ENCODE measurements around the gene CFAP126.
"Not testable (repeated sequence)": the region's sequence is repeated elsewhere in the genome, so short reads cannot be mapped to it uniquely, and the experiment has no call there.

Gene CFAP126

GRCh38 chr1:161402446-161402845, 34.8 kb upstream of the CFAP126 start:
- H3K4me3 ChIP-seq (ENCODE audit: control insufficient read depth, low read depth, low read length), result no peak overlapping the region
- no peak for DNase-seq (ENCODE audit: low read depth)
- TF ChIP-seq CTCF (IDR thresholded peaks at IDR 0.05; ENCODE audit: control insufficient read depth, insufficient read depth, low read depth, low read length, missing control alignments), result no peak

DNA sequence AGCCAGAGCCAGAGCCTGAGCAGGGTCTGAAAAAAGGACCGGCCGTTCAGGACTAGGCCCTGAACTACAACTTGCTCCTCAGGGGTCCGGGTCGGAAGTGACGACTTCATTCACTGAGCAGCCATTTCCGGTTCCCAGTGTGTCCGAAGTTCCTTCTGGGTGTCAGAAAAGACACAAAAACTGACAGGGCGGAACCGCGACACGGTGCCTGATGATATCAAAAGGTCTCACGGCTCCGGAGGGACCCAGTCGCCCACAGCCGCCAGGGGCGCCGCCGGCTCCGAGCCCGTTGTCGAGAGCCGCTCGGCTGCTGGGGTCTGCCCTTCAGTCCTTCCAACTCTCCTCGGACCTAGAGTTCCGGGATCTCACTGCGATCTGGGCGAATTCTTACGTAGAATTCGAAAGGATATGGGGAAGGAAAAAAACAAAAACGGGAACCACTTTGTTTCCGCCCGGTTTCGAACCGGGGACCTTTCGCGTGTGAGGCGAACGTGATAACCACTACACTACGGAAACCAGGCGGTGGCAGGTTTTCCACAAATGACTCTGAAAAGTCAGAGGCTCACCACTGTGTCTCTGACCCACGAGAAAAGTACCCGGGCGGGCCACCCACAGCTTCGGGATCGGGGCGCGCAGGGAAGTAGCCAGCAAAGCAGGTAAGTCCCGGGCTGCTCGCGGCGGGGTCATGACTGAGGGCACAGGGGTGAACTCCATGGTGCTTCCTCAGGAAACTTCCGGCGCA, 31.8 kb upstream of the CFAP126 start:
- peak; percentile 66 for DNase-seq (ENCODE audit: low read depth)
- peak overlapping the region; percentile 51 for H3K4me3 ChIP-seq (ENCODE audit: control insufficient read depth, low read depth, low read length)
- TF ChIP-seq CTCF (IDR thresholded peaks at IDR 0.05; ENCODE audit: control insufficient read depth, insufficient read depth, low read depth, low read length, missing control alignments), result peak; percentile 52

- no peak for DNase-seq (ENCODE audit: low read depth)
- TF ChIP-seq CTCF (IDR thresholded peaks at IDR 0.05; ENCODE audit: control insufficient read depth, insufficient read depth, low read depth, low read length, missing control alignments), result no peak
- H3K4me3 ChIP-seq (ENCODE audit: control insufficient read depth, low read depth, low read length), result peak overlapping the region; percentile 51
These were observed 31.2 kb upstream of the CFAP126 start for GRCh38 chr1:161398900-161399256.

GRCh38 chr1:161397038-161397437, 29.4 kb upstream of the CFAP126 start:
- DNase-seq (ENCODE audit: low read depth); H3K4me3 ChIP-seq (ENCODE audit: control insufficient read depth, low read depth, low read length): not testable (repeated sequence)

- no peak for DNase-seq (ENCODE audit: low read depth)
These were observed 25.5 kb upstream of the CFAP126 start for GRCh38 chr1:161393151-161393550.

GRCh38 chr1:161391611-161392010, 23.9 kb upstream of the CFAP126 start:
- DNase-seq (ENCODE audit: low read depth), result no peak
- no peak for TF ChIP-seq CTCF (IDR thresholded peaks at IDR 0.05; ENCODE audit: control insufficient read depth, insufficient read depth, low read depth, low read length, missing control alignments)
- no peak overlapping the region for H3K4me3 ChIP-seq (ENCODE audit: control insufficient read depth, low read depth, low read length)

More at GRCh38 chr1:161393151-161393550, 25.5 kb upstream of the CFAP126 start:
- no peak for TF ChIP-seq CTCF (IDR thresholded peaks at IDR 0.05; ENCODE audit: control insufficient read depth, insufficient read depth, low read depth, low read length, missing control alignments)
- no peak overlapping the region for H3K4me3 ChIP-seq (ENCODE audit: control insufficient read depth, low read depth, low read length)

DNA sequence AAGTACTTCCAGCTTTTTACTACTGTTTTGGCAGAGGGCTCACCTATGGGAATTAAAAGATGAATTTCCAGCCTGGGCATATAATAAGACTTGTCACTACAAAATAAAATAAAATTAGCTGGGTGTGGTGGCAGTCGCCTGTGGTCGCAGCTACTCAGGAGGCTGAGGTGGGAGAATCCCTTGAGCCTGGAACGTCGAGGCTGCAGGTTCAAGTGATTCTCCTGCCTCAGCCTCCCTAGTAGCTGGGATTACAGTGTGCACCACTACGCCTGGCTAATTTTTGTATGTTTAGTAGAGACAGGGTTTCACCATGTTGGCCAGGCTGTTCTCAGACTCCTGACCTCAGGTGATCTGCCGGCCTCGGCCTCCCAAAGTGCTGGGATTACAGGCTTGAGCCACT, 23.5 kb upstream of the CFAP126 start:
- not testable (repeated sequence) for DNase-seq (ENCODE audit: low read depth); H3K4me3 ChIP-seq (ENCODE audit: control insufficient read depth, low read depth, low read length)

DNA sequence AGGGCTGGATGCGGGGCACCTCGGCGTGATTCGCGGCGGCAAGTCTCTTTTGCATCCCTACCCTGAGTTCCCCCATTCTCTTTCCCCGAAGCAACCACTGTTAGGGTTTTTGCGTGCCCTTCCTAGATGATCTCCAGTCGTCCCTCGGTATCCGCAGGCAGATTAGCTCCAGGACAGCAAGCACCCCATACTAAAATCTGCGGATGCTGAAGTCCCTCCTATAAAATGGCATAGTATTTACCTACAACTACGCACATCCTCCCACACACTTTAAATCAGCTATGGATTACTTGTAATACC, 22.8 kb upstream of the CFAP126 start:
- H3K4me3 ChIP-seq (ENCODE audit: control insufficient read depth, low read depth, low read length), result peak overlapping the region; percentile 92
- no peak for DNase-seq (ENCODE audit: low read depth)
- no peak for TF ChIP-seq CTCF (IDR thresholded peaks at IDR 0.05; ENCODE audit: control insufficient read depth, insufficient read depth, low read depth, low read length, missing control alignments)
